GM21737 (cell line): Measurements from ENCODE around the gene NACC2.

Experiments used
- ATAC-seq: cut with Tn5 transposase; IDR thresholded peaks from one replicate; pipeline ENCODE4 v1.9.1; 2021; ENCODE audit warnings: mild to moderate bottlenecking, moderate library complexity; ENCODE audit not compliant: unreplicated experiment

Gene NACC2

GRCh38 chr9:136002881-136003280, 92.2 kb downstream of the NACC2 start:
- ATAC-seq: no peak

DNA sequence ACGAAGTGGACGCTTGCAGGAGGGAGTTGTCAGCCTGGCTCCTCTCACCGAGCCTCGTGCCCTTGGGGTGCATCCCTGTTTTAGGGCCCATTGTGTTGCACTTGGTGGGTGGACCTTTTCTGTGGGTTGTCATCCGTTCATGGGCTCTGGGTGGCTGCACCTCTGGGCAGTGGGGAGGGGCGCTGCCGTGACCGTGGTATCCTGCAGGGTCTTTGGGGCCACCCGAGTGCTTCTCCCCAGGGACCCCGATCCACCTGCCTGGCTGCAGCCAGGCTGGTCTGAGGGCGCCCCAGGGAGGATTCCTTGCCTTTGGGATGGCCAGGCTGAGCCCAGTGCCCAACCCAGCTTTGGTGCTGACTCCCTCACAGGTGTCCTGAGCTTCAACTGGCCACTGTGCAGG, 92.9 kb downstream of the NACC2 start:
- no peak for ATAC-seq

- ATAC-seq: no peak
Observed at GRCh38 chr9:136001231-136001630, 93.9 kb downstream of the NACC2 start.

GRCh38 chr9:135998410-135999071, 96.5 kb downstream of the NACC2 start:
- ATAC-seq: no peak

- ATAC-seq: no peak
Observed at GRCh38 chr9:135998016-135998380, 97.1 kb downstream of the NACC2 start.

- no peak for ATAC-seq
Observed at GRCh38 chr9:135997090-135998015, 97.7 kb downstream of the NACC2 start.

DNA sequence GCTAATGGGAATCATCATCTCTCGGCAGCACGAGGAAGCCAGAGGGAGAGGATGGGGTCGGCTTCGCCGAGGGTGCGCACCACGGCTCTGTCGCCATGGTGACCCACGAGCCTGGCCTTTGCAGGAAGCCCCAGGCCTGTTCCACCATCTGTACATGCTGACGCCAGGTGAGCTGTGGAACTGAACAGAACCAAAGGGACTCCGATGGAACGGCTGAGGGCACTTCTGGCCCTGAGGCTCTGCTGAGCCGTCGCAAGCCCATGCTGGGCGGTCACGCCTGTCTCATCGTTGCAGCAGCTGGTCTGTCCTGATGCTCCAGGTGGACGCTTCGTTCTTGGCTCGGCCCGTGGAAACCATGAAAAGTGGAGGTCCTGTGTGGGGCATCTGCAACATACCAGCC, 99.3 kb downstream of the NACC2 start:
- ATAC-seq: no peak

- ATAC-seq: no peak
Observed at GRCh38 chr9:135994501-135995192, 100.4 kb downstream of the NACC2 start.

DNA sequence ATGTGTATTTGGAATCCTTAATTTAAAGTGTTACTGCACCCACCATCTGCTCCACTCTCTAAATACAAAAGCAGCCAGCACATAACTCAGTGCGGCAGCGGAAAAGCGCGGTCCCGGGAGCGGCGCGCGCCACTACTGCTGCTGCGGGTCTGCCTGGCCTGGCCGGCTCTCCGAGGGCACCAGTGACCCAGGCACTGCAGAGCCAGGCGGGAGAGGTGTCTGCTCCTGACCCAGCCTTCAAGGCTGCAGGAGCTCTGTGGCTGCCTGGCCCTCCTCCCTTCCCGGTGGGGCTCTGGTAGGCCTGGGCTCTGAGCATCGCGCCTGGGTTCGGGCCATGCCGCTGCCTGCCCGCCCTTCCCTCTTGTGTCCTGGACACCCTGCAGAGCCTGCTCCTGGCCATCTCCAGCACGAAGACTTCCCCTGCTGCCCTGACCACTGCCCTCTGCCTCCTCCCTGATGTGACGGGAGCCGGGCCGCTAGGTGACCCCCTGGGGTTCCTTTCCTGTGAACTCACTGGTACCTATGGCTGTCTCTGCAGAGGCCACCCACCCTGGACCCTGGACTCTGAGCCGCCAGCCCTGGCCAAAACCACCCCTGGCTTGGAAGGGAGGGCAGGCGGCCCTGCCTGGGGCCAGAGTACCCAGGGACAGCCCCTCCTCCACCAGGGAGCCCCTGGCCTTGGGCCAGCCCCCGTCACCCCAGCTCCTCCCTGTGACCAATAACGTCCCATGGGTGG, 101.2 kb downstream of the NACC2 start:
- ATAC-seq: no peak

DNA sequence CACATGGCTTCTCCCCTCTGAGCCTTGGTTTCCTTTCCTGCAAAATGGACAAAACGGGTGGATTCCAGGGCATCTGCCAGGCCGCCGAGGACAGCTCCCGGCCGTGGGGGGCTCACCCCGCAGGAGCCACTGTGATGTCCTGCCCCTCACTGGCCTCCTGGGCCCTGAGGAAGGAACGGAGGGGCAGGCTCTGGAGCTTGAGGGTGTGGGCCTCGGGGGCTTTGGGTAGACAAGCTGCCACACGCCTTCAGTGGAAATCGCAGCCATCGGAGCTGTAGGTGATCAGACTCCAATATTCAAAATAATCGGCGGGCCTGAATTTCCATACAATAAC, 101.7 kb downstream of the NACC2 start:
- no peak for ATAC-seq

- ATAC-seq: no peak
Observed at GRCh38 chr9:135992486-135993408, 102.3 kb downstream of the NACC2 start.

- no peak for ATAC-seq
Observed at GRCh38 chr9:135991771-135992170, 103.3 kb downstream of the NACC2 start.

GRCh38 chr9:135990468-135991429, 104.3 kb downstream of the NACC2 start:
- ATAC-seq: no peak

GRCh38 chr9:135989722-135990467, 105.2 kb downstream of the NACC2 start:
- no peak for ATAC-seq

- ATAC-seq: no peak
Observed at GRCh38 chr9:135989157-135989556, 105.9 kb downstream of the NACC2 start.

DNA sequence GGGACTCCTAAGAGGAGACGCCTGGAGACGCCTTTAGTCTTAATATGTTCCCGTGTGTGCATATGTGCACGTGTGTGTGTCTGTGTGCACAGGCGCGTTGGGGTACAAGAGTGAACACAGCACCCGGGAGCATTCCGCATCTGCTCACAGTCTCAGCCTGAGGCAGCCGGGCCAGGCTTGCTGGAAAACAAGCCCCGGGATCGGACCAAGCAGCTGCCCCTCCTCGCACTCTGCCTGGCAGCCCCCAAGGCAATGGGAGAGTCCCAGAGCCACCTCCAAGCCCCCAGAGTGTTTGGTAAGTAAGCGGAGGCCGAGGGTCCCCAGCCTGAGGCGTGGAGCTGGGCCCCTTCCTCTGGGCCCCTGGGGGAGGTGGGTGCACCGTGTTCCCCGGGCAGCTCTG, 106.6 kb downstream of the NACC2 start:
- ATAC-seq: no peak

GRCh38 chr9:135987838-135988404, 107.2 kb downstream of the NACC2 start:
- ATAC-seq: no peak

DNA sequence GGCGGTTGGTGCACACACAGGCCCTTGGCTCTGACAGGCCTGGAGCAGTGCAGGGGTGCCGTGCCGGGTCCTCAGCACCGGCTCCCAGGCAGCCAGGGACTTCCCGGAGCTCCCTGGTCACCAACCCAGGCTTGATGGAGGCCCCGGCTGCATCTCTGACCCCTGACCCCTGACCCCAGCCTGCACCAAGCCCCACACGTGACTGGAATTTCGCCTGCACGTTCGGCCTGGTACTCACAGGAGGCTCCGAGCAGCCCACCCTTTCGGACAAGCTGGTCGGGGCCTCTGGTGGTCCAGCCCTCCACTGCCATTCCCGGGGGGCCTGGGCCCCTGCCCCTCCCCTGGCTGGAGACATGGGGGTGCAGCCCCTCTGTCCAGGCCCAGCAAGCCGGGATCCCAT, 108.5 kb downstream of the NACC2 start:
- ATAC-seq: no peak
